H9 (cell line): ENCODE results near the gene DNAH1. TPM values are rescaled to one million over a fixed set of nuclear protein-coding genes. Genes with fewer than 3 reads are reported as not detected.

ENCODE experiments used
- DNase-seq: peaks from one replicate; pipeline ENCODE4 v3.0.0-alpha.2; 2017
- H2AFZ ChIP-seq: one replicate; pipeline ENCODE4 v1.6.1; 2013; ENCODE audit warnings: mild to moderate bottlenecking, low read length, control low read depth, moderate library complexity
- H2AK5ac ChIP-seq: 2 replicates; pipeline ENCODE4 v1.6.1; 2013; ENCODE audit warnings: low read length, control low read depth, mixed read lengths; ENCODE audit not compliant: insufficient read length
- H2BK120ac ChIP-seq: one replicate; pipeline ENCODE4 v1.6.1; 2013; ENCODE audit warnings: low read depth, mild to moderate bottlenecking, low read length, control low read depth, inconsistent platforms; ENCODE audit not compliant: poor library complexity, severe bottlenecking
- H2BK12ac ChIP-seq: 2 replicates; pipeline ENCODE4 v1.6.1; 2013; ENCODE audit warnings: low read length, control low read depth, mixed read lengths, low read depth; ENCODE audit not compliant: insufficient read length
- H2BK15ac ChIP-seq: 2 replicates; pipeline ENCODE4 v1.6.1; 2013; ENCODE audit warnings: low read depth, low read length, control low read depth
- H2BK20ac ChIP-seq: one replicate; pipeline ENCODE4 v1.6.1; 2013; ENCODE audit warnings: low read depth, mild to moderate bottlenecking, low read length, control low read depth, inconsistent platforms; ENCODE audit not compliant: poor library complexity, severe bottlenecking
- H2BK5ac ChIP-seq: 2 replicates; pipeline ENCODE4 v1.6.1; 2013; ENCODE audit warnings: low read length, control low read depth, mixed read lengths; ENCODE audit not compliant: insufficient read length
- H3K14ac ChIP-seq: 2 replicates; pipeline ENCODE4 v1.6.1; 2013; ENCODE audit warnings: low read length, control low read depth; ENCODE audit not compliant: insufficient read depth
- H3K18ac ChIP-seq: 2 replicates; pipeline ENCODE4 v1.6.1; 2013; ENCODE audit warnings: low read depth, mild to moderate bottlenecking, mixed read lengths, low read length, control low read depth; ENCODE audit not compliant: insufficient read length
- H3K23ac ChIP-seq: 2 replicates; pipeline ENCODE4 v1.6.1; 2013; ENCODE audit warnings: low read length, control low read depth, mixed read lengths, low read depth; ENCODE audit not compliant: insufficient read length
- H3K23me2 ChIP-seq: 2 replicates; pipeline ENCODE4 v1.6.1; 2013; ENCODE audit warnings: low read depth, mild to moderate bottlenecking, mixed read lengths, low read length, control low read depth; ENCODE audit not compliant: insufficient read length, poor library complexity, severe bottlenecking
- H3K27ac ChIP-seq: 2 replicates; pipeline ENCODE4 v1.5.1; 2013; ENCODE audit warnings: low read length, control low read depth, mixed read lengths, low read depth; ENCODE audit not compliant: insufficient read length
- H3K27me3 ChIP-seq: 2 replicates; pipeline ENCODE4 v1.6.1; 2013; ENCODE audit warnings: low read length, control low read depth, inconsistent platforms; ENCODE audit not compliant: insufficient read depth
- H3K4ac ChIP-seq: 2 replicates; pipeline ENCODE4 v1.6.1; 2013; ENCODE audit warnings: low read depth, mild to moderate bottlenecking, control low read depth, inconsistent platforms, low read length, moderate library complexity
- H3K4me1 ChIP-seq: 2 replicates; pipeline ENCODE4 v1.6.1; 2013; ENCODE audit warnings: low read length, control low read depth, inconsistent platforms; ENCODE audit not compliant: insufficient read depth
- H3K4me2 ChIP-seq: 2 replicates; pipeline ENCODE4 v1.6.1; 2013; ENCODE audit warnings: low read length, control low read depth, mixed read lengths; ENCODE audit not compliant: insufficient read length, insufficient read depth
- H3K56ac ChIP-seq: 2 replicates; pipeline ENCODE4 v1.6.1; 2013; ENCODE audit warnings: low read depth, mild to moderate bottlenecking, mixed read lengths, low read length, control low read depth; ENCODE audit not compliant: insufficient read length
- H3K79me1 ChIP-seq: 2 replicates; pipeline ENCODE4 v1.6.1; 2013; ENCODE audit warnings: low read depth, mild to moderate bottlenecking, moderate library complexity, low read length, control low read depth, inconsistent platforms; ENCODE audit not compliant: insufficient read depth, poor library complexity, severe bottlenecking
- H3K79me2 ChIP-seq: 2 replicates; pipeline ENCODE4 v1.6.1; 2013; ENCODE audit warnings: low read length, control low read depth, inconsistent platforms; ENCODE audit not compliant: insufficient read depth
- H3K9ac ChIP-seq: 2 replicates; pipeline ENCODE4 v1.6.1; 2013; ENCODE audit warnings: low read length, control low read depth, mixed read lengths; ENCODE audit not compliant: insufficient read length; ENCODE audit errors: extremely low read depth
- H3K9me3 ChIP-seq: one replicate; pipeline ENCODE4 v1.6.1; 2013; ENCODE audit warnings: low read depth, low read length, inconsistent platforms; ENCODE audit not compliant: control insufficient read depth
- H3T11ph ChIP-seq: one replicate; pipeline ENCODE4 v1.6.1; 2013; ENCODE audit warnings: mild to moderate bottlenecking, low read length, control low read depth, inconsistent platforms
- H4K20me1 ChIP-seq: one replicate; pipeline ENCODE4 v1.6.1; 2013; ENCODE audit not compliant: control insufficient read depth, insufficient read length, insufficient read depth
- H4K5ac ChIP-seq: 2 replicates; pipeline ENCODE4 v1.6.1; 2013; ENCODE audit warnings: low read depth, mild to moderate bottlenecking, mixed read lengths, low read length, control low read depth; ENCODE audit not compliant: insufficient read length
- H4K8ac ChIP-seq: replicated peaks from 2 replicates; pipeline ENCODE4 v1.6.1; 2013; ENCODE audit warnings: low read length, control low read depth, mixed read lengths, low read depth; ENCODE audit not compliant: insufficient read length
- H4K91ac ChIP-seq: 2 replicates; pipeline ENCODE4 v1.6.1; 2013; ENCODE audit warnings: low read depth, mild to moderate bottlenecking, moderate library complexity, mixed read lengths, low read length, control low read depth; ENCODE audit not compliant: insufficient read length
- H3K27ac Mint-ChIP-seq, 3 experiments: 2 replicates in 2 of 3; 3 replicates in 1 of 3; pipeline ENCODE4 v1.8.0; 2020 to 2021; ENCODE audit warnings: mixed read lengths in 3 of 3, mild to moderate bottlenecking in 1 of 3, moderate library complexity in 1 of 3
- H3K27me3 Mint-ChIP-seq: 2 replicates; pipeline ENCODE4 v1.8.0; 2021; ENCODE audit warnings: low read depth, mild to moderate bottlenecking, moderate library complexity, mixed read lengths
- H3K36me3 Mint-ChIP-seq, 3 experiments: 2 replicates in 2 of 3; 3 replicates in 1 of 3; pipeline ENCODE4 v1.8.0; 2020 to 2021; ENCODE audit warnings: low read depth in 3 of 3, mixed read lengths in 3 of 3; ENCODE audit not compliant: insufficient read depth in 1 of 3
- H3K4me1 Mint-ChIP-seq, 2 experiments: 2 replicates each; pipeline ENCODE4 v1.8.0; 2020; ENCODE audit warnings: mixed read lengths in 2 of 2
- H3K4me3 Mint-ChIP-seq, 2 experiments: 2 replicates in 1 of 2; 3 replicates in 1 of 2; pipeline ENCODE4 v1.8.0; 2020 to 2021; ENCODE audit warnings: mild to moderate bottlenecking in 2 of 2, mixed read lengths in 2 of 2, moderate library complexity in 1 of 2
- H3K9me3 Mint-ChIP-seq, 2 experiments: 2 replicates in 1 of 2; 3 replicates in 1 of 2; pipeline ENCODE4 v1.8.0; 2020; ENCODE audit warnings: mild to moderate bottlenecking in 2 of 2, mixed read lengths in 2 of 2, moderate library complexity in 1 of 2
- CTCF ChIP-seq: fragments of 200-600 bp; sonication (generic); conservative IDR thresholded peaks from 3 replicates; pipeline ENCODE4 v1.8.0; 2021; ENCODE audit warnings: antibody characterized with exemption, mild to moderate bottlenecking
- WGBS: extraction: QIAGEN DNeasy Blood & Tissue Kit; methylation state at CpG from one replicate; pipeline ENCODE4 v1.1.7; 2013; ENCODE audit warnings: missing lambda C conversion rate, low lambda C conversion rate, mixed read lengths; ENCODE audit not compliant: insufficient read length; ENCODE audit errors: extremely low coverage; 5-methylcytosine and 5-hydroxymethylcytosine counted together
- total RNA-seq: library from RNA; stranded (reverse); gene quantifications from 2 replicates; pipeline ENCODE4 v1.2.1, GENCODE V29; 2021

Gene DNAH1
- total RNA-seq, 1 experiment from 2014 or later: 2.0 TPM

GRCh38 chr3:52327486-52328290, 11.6 kb downstream of the DNAH1 start:
- Histone ChIP-seq H3T11ph (no peak overlapping the region), H3K9me3 (no peaks in the 10 kb centered on the region), H3K4ac (no peak overlapping the region), H3K9ac (no peak overlapping the region), H2BK12ac (no peak overlapping the region), H3K79me1 (no peaks in the 10 kb centered on the region), H2BK5ac (no peak overlapping the region), H2BK15ac (no peak overlapping the region), H3K14ac (no peak overlapping the region), H3K4me1 (no peaks in the 10 kb centered on the region), H4K20me1 (no peaks in the 10 kb centered on the region), H3K79me2 (no peaks in the 10 kb centered on the region), H4K91ac (no peak overlapping the region), H3K18ac (no peak overlapping the region), H3K23me2 (no peaks in the 10 kb centered on the region), H3K56ac (no peak overlapping the region), H2BK120ac (no peak overlapping the region), H4K8ac (no peak overlapping the region), H2AK5ac (no peak overlapping the region), H3K27ac (no peak overlapping the region), H3K23ac (no peak overlapping the region), H2AFZ (no peak overlapping the region), H3K4me2 (no peak overlapping the region), H4K5ac (no peak overlapping the region), H3K27me3 (no peaks in the 10 kb centered on the region), H2BK20ac (no peak overlapping the region)
- H3K4me1 Mint-ChIP-seq: peaks cover 0 to 3% of the 10 kb centered on the region in 2 experiments; a peak in 1 of 4 replicates
- no peaks in the 10 kb centered on the region for H3K36me3 Mint-ChIP-seq
- peak overlapping the region in 1 of 3 experiments; percentile 76; a peak in 1 of 7 replicates for H3K27ac Mint-ChIP-seq
- H3K4me3 Mint-ChIP-seq: no peak overlapping the region
- peaks cover 3% of the 10 kb centered on the region for H3K27me3 Mint-ChIP-seq
- WGBS: no CpG with 5 or more reads among the region's 5 CpGs
- DNase-seq: no peak
- H3K9me3 Mint-ChIP-seq: no peaks in the 10 kb centered on the region
- TF ChIP-seq CTCF: no peak
